GM19452 (cell line): ENCODE measurements around the gene PI3.

Source experiments
- ATAC-seq: cut with Tn5 transposase; IDR thresholded peaks from one replicate; pipeline ENCODE4 v1.9.1; 2021; ENCODE audit not compliant: unreplicated experiment

The PI3 gene

DNA sequence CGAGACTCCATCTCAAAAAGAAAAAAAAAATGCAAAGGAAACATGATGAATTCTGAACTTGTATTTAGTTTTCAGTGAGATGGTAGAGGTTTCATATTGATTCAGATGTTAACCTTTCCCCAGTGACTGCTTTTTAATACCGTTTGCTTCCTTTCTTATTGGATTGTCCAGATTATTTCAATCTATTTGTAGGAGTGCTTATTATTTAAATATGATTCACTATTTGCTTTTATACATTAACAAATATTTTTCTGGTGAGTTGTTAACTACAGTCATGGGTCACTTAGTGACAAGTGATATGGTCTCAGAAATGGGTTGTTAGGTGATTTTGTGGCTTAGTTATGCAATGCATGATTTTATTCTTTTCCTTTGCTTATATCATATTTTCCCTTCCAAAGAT lies 8.4 kb downstream of the PI3 start:
- ATAC-seq, result no peak

DNA sequence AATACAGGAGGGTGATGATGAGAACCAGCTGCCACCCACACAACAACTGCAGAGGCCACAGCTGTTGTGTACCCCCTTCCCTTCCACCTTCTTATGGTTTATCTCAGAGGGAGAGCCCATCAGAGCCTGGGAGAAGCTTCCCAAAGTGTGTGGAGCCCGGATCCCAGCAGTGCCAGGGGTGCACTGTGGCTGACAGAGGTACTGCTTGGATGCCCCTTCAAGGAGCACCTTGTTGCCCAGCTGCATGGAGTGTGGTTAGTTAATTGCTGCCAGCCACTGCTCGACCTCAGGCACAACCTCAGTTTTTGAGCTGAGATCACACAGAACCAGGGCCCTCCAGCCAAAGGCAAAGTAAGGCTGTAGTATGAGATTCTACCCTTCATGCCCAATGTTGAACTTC lies 13.0 kb downstream of the PI3 start:
- no peak for ATAC-seq

DNA sequence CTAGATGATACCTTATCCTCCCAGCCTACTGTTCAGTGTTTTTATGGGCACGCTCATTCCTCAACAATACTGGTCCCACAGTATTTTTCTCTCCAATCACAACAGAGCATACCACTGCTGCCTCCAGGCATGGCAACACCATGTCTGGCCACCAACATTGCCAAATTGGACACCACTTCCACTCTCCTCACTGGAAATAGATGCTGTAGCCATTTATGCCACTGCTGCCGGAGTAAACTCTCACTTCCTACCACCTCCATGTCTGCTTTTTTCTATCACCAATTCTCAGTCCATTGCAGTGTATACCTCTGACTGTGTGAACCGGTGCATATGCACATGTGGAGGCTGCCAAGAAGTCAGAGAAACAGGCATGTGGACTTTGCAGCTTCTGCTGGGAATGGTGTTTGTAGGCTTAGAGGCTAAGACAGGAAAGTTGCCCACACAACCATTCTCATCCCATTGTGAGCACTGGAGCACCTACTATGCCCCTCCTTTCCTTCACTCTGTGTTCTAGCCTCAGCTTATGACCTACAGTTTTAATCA lies 14.4 kb downstream of the PI3 start:
- ATAC-seq, result no peak

DNA sequence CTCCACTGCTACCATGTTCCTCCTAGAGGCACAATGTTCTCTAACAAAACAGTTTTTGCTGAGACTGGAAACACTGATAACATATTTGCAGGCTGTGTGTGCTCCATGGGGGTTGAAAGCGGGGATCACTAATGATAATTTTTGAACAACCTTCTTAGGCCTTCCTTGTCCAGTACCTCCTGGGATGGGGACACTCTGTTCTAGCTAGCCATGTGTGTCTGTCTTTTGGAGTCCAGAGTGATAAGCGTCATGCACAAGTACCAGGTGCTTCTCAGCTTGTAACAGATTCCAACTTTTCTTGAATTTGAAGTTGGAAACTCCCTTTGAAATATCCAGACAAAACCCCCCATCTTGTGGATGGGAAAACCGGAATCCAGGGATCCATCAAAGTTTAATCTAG lies 15.2 kb downstream of the PI3 start:
- ATAC-seq, result no peak

DNA sequence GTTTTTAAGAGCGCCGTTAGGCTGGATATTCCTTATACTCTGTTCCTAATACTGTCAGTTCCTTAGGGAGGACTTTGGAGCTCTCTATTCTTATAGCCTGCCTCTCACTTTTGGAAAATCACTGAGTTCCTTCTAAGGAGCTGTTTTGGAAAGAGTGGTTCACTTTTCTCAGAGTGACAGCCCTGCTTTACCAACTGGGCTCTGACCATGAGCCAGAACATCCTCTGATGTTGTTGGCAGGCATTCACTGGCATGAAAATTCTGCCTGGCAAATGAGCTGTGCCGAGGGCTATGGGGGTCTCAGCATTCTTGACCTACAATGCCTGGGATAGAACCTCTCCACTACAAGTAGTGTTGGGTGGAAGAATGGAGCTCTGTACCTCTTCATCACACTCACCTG lies 17.2 kb downstream of the PI3 start:
- ATAC-seq, result no peak

DNA sequence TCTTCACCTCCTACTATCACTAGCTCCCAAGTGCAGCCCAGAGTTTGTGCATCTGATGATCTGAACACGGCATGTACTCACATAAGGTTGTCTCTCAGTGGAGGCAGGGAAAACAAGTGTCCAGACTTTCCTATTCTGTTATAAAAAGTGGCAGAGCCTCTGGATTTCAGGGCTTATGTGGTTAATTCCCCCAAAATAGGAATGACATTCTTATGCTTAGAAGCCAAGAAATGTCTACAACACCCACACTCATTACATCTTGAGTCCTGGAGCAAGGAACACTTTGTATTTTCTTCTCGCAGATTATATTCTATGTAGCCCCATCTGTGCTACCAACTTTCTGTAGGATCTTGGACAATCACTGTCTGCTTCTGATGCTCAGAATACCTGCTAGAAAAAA lies 18.6 kb downstream of the PI3 start:
- no peak for ATAC-seq

DNA sequence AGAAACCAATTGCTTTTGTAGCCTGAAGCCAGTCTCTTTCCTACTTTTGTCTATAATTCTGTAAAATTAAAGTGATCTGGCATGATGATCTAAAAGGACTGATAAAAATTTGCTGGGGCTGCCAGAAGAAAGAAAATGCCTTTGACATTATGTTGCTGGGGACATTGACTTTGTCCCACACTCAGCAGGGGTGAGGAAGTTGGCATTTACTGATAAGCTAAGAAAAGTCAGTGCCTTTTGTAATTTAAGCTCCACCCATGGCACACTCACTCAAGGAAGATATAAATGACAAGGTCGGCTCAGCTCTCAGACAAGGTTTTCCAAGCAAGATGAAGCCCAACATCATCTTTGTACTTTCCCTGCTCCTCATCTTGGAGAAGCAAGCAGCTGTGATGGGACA lies 32.0 kb downstream of the PI3 start, which contains the start of gene SEMG1:
SEMG1 (plus strand) TSS at position 309 of the 400 bp plus-strand sequence; CDS start at position 330, 21 bp downstream.
- ATAC-seq, result no peak

DNA sequence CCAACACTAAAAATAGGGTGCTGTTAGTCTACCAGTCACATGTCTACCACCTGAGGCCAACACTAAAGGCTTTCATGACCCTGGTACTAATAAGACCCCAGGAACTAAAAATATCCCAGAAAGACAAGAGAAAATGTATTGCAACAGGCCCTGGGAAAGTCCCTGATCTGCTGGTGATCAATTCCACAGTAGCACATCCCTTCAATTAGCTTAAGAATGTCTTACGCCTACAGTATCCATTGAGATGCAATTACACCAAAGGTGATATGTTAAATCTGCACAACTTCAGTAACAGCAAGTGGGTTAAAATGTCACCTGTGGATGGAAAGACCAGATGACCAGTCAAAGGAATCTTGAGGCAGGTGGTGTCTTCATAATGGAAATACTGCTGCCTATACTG lies 35.2 kb downstream of the PI3 start:
- no peak for ATAC-seq

DNA sequence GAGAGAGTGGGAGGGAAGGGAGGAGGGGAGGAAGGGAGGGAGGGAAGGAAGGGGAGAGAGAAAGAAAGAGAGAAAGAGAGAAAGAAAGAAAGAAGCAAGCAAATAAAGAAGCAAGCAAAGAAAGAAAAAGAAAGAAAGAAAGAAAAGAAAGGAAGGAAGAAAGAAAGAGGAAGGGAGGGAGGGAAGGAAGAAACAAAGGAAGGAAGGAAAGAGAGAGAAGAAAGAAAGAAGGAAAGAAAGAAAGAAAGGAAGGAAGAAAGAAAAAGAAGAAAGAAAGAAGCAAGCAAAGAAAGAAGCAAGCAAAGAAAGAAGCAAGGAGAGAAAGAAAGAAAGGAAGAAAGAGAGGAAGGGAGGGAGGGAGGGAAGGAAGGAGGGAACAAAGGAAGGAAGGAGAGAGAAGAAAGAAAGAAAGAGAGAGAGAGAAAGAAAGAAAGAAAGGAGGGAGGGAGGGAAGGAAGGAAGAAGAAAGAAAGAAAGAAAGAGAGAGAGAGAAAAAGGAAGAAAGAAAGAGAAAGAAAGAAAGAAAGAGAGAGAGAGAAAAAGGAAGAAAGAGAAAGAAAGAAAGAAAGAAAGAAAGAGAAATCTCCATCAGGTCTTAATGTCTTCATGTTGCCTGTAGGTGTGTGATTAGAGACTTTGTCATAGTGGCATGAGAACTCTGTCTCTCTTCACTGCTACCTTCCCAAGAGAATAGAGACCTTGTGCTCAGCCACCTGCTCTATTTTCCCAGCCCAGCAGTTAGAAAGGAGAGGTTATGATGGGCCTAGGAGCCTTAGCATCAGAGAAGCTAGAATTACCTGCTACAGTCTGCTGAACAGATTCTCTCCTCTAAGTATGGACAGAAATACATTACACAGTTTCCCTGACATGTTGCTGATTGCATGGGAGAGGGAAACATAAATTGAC lies 37.1 kb downstream of the PI3 start:
- no peak for ATAC-seq

DNA sequence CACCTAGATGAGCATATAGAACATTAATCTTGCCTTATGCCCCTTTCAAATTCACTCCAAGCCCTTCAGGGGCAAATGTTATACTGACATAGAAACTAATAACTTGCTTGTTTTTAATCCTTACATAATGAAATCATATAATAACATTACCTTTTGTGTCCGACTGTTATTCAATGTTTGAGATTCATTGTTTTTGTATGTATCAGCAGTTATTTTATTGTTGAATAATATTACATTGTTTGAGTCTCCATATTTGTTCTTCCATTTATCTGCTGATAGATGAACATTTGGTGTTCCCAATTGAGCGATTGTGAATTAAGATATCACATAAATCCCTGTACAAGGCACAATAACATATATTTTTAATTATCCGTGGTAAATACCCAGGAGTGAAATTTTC lies 38.1 kb downstream of the PI3 start:
- ATAC-seq, result no peak

DNA sequence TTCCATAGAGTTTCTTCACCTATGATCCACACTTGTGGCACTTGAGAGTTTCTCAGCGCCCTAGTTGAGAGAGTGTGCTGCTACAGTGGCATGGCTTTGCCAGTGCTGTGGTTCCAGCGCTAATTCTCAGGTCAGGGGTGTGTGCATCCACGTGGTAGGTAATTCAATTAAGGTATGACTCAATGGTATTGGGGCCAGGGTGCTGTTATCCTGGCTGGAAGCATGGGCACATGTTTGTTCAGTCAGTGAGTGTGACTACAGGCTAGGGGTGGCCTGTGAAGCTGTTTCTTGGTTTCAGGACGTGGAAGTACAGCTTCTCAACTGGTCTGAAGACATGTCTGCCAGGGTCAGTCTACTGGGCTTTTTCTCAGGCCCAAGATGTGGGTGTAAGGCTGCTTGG lies 43.4 kb downstream of the PI3 start:
- no peak for ATAC-seq

DNA sequence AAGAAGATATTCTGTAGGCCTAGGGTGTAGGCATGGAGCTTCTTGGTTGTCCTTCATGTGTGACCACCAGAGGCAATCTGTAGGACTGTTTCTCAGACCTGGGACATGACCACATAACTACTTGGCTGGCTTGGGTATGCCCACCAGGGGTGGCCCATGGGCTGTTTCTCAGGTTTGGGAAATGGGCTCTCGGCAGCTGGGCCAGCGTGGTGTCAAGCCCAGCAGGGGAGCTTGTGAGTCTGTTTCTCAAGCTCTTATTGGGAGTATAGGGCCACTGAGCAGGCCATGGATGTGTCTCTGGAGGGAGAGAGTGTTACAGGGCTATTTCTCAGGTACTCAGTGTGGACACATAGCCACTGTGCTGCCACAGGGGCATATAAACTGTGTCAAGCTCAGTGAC lies 43.9 kb downstream of the PI3 start:
- ATAC-seq, result no peak

DNA sequence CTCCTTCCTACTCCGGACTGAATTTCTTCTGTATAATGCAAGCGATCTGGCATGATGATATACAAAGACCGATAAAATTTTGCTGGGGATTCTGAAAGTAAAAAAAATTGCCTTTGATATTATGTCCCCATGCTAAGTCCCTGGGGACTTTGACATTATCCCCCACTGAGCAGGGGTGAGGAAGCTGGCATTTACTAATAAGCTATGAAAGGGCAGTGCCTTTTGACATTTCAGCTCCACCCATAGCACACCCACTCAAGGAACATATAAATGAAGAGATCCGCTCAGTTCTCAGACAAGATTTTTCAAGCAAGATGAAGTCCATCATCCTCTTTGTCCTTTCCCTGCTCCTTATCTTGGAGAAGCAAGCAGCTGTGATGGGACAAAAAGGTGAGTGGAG lies 46.4 kb downstream of the PI3 start, which contains the start of gene SEMG2:
SEMG2 (plus strand) TSS at position 298 of the 400 bp plus-strand sequence; CDS start at position 315, 17 bp downstream.
- no peak for ATAC-seq

DNA sequence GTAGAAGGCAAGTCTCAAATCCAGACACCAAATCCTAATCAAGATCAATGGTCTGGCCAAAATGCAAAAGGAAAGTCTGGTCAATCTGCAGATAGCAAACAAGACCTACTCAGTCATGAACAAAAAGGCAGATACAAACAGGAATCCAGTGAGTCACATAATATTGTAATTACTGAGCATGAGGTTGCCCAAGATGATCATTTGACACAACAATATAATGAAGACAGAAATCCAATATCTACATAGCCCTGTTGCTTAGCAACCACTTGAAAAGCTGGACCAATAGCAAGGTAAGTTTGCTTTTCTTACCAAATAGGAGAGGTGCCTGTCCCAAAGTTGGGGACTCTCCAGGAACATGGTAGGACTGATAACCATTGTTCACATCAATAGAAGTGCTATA lies 48.4 kb downstream of the PI3 start:
- ATAC-seq, result no peak
